ENCODE results near the gene ZCCHC7. TPM values are rescaled to one million over a fixed set of nuclear protein-coding genes. Genes with fewer than 3 reads are reported as not detected.

ZCCHC7 gene
- total RNA-seq, 1 donor: 25.0 TPM

GRCh38 chr9:37364751-37365360, 244.5 kb downstream of the ZCCHC7 start:
- no peak overlapping the region for H3K4me3 ChIP-seq (ENCODE audit: low read depth, low read length)
- DNase-seq (ENCODE audit: low read depth): no peak
- peak; percentile 27 for TF ChIP-seq CTCF (IDR thresholded peaks at IDR 0.05; ENCODE audit: insufficient read depth, low read depth, low read length)

- no peak for DNase-seq (ENCODE audit: low read depth)
- TF ChIP-seq CTCF (IDR thresholded peaks at IDR 0.05; ENCODE audit: insufficient read depth, low read depth, low read length): no peak
- no peak overlapping the region for H3K4me3 ChIP-seq (ENCODE audit: low read depth, low read length)
These were observed 249.3 kb downstream of the ZCCHC7 start for GRCh38 chr9:37369671-37370070.

- no peak for TF ChIP-seq CTCF (IDR thresholded peaks at IDR 0.05; ENCODE audit: insufficient read depth, low read depth, low read length)
- no peak for DNase-seq (ENCODE audit: low read depth)
- no peak overlapping the region for H3K4me3 ChIP-seq (ENCODE audit: low read depth, low read length)
These were observed 249.9 kb downstream of the ZCCHC7 start for GRCh38 chr9:37370282-37370681.

GRCh38 chr9:37370968-37371563, 250.7 kb downstream of the ZCCHC7 start:
- no peak for TF ChIP-seq CTCF (IDR thresholded peaks at IDR 0.05; ENCODE audit: insufficient read depth, low read depth, low read length)

GRCh38 chr9:37371565-37372464, 251.4 kb downstream of the ZCCHC7 start:
- peak; percentile 13 for DNase-seq (ENCODE audit: low read depth)
- no peak overlapping the region for H3K4me3 ChIP-seq (ENCODE audit: low read depth, low read length)
- TF ChIP-seq CTCF (IDR thresholded peaks at IDR 0.05; ENCODE audit: insufficient read depth, low read depth, low read length): no peak

More at GRCh38 chr9:37370968-37371563, 250.7 kb downstream of the ZCCHC7 start:
- DNase-seq (ENCODE audit: low read depth): no peak
- no peak overlapping the region for H3K4me3 ChIP-seq (ENCODE audit: low read depth, low read length)

GRCh38 chr9:37372839-37373238, 252.5 kb downstream of the ZCCHC7 start:
- TF ChIP-seq CTCF (IDR thresholded peaks at IDR 0.05; ENCODE audit: insufficient read depth, low read depth, low read length): no peak
- no peak overlapping the region for H3K4me3 ChIP-seq (ENCODE audit: low read depth, low read length)
- DNase-seq (ENCODE audit: low read depth): no peak

All from fibroblast of villous mesenchyme (primary cell).